Vagina (tissue), 2 donors: Measurements from ENCODE around the gene SCLT1. TPM values are rescaled to one million over a fixed set of nuclear protein-coding genes. Genes with fewer than 3 reads are reported as not detected.

Experiments
- DNase-seq, 2 donors: peaks; one replicate each; pipeline ENCODE4 v3.0.0-alpha.2; 2017; ENCODE audit errors: extremely low spot score in 2 of 2
- H3K27ac ChIP-seq: fragments of 200-600 bp; sonication (generic); one replicate; pipeline ENCODE4 v1.5.1; 2019
- H3K27me3 ChIP-seq: fragments of 200-600 bp; sonication (generic); one replicate; pipeline ENCODE4 v1.5.1; 2019
- H3K36me3 ChIP-seq, 2 donors: fragments of 200-600 bp; sonication (generic); one replicate each; pipeline ENCODE4 v1.5.1; 2017 to 2019
- H3K4me1 ChIP-seq: fragments of 200-600 bp; sonication (generic); one replicate; pipeline ENCODE4 v1.5.1; 2019
- H3K4me3 ChIP-seq, 2 donors: fragments of 200-600 bp; sonication (generic); 1 replicate in 1 of 2; 2 replicates in 1 of 2; pipeline ENCODE4 v1.5.1; 2016 to 2019
- H3K9me3 ChIP-seq: fragments of 200-600 bp; sonication (generic); one replicate; pipeline ENCODE4 v1.5.1; 2019
- CTCF ChIP-seq, 3 experiments: fragments of 450-650 bp in 2 of 3; fragments of 200-600 bp in 1 of 3; sonication (generic) in 1 of 3; IDR thresholded peaks; one replicate each; pipeline ENCODE4 v1.5.1; 2017 to 2019; ENCODE audit warnings: antibody characterized with exemption in 3 of 3, mild to moderate bottlenecking in 2 of 3, moderate library complexity in 2 of 3
- POLR2A ChIP-seq, 2 donors: fragments of 450-650 bp; IDR thresholded peaks; one replicate each; pipeline ENCODE4 v1.6.1; 2017; ENCODE audit warnings: antibody characterized with exemption in 2 of 2, mild to moderate bottlenecking in 2 of 2, moderate library complexity in 2 of 2
- POLR2AphosphoS5 ChIP-seq, 2 donors: sonication (generic); formaldehyde crosslinking; IDR thresholded peaks; one replicate each; pipeline ENCODE4 v1.9.0; 2017; ENCODE audit warnings: antibody characterized with exemption in 2 of 2, mild to moderate bottlenecking in 2 of 2, low read depth in 1 of 2; ENCODE audit not compliant: insufficient read depth in 1 of 2
- intact Hi-C: fragments of 100-400 bp; cut with DNase I; formaldehyde crosslinking; loops from one replicate; pipeline ENCODE4 v1.15.1; 2023
- total RNA-seq: library from RNA; depleted of rRNA; stranded (reverse); fragments of >200 nt; gene quantifications from one replicate; pipeline ENCODE4 v1.2.3, GENCODE V29; 2016

SCLT1 gene
- total RNA-seq, 1 donor from 2014 or later, result 18.9 TPM

DNA sequence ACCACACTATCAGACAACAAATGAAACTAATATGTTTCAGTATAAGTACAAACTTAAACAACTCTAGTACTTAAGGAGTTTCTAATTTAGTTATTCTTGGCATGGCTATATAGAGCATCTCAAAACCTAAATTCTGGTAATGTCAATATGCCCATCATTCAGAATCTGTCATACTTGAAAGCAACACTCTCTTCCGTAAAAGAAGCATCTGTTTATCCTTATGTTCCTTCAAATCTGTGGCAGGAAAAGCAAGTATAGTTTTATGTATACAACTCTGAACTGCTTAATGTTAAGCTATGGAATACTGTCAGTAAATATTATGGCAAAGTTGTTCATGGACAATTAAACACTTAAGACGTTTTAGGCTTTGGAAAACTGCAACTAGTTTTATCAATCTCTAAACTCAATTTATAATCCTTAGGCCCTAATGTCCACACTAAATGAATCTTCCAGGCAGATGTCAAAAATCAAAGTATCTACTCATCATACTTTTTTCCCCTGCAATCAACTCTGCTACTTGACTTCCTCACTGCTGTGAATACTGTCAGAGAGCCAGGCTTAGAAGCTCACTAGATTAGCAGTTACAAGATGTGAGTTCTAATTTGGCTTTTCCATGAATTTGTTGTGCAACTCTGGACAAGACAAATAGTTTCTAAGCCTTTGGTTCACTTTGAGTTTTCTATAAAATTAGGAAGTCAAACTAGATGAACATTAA, 109.4 kb downstream of the SCLT1 start:
- TF ChIP-seq CTCF (IDR thresholded peaks at IDR 0.05) (no peak), POLR2A (IDR thresholded peaks at IDR 0.05) (no peak), POLR2AphosphoS5 (IDR thresholded peaks at IDR 0.05; ENCODE audit: insufficient read depth in 1 of 2, low read depth in 1 of 2) (no peak)
- intact Hi-C loops, result no loop called here

GRCh38 chr4:128981377-128981776, 112.0 kb downstream of the SCLT1 start:
- no peak for TF ChIP-seq CTCF (IDR thresholded peaks at IDR 0.05)
- Histone ChIP-seq H3K36me3 (peaks cover 0 to 6% of the 10 kb centered on the region in 2 donors), H3K9me3 (no peaks in the 10 kb centered on the region), H3K4me3 (no peak overlapping the region), H3K27ac (no peak overlapping the region), H3K27me3 (no peaks in the 10 kb centered on the region), H3K4me1 (no peaks in the 10 kb centered on the region)
- intact Hi-C loops, result no loop called here
- no peak for DNase-seq

More for the DNA sequence above, 109.4 kb downstream of the SCLT1 start:
- H3K27me3 ChIP-seq, result no peaks in the 10 kb centered on the region
- peaks cover 0 to 15% of the 10 kb centered on the region in 2 donors for H3K36me3 ChIP-seq
- no peak overlapping the region for H3K4me3 ChIP-seq
- DNase-seq, result no peak
- H3K4me1 ChIP-seq, result no peaks in the 10 kb centered on the region
- H3K27ac ChIP-seq, result no peak overlapping the region
- H3K9me3 ChIP-seq, result no peaks in the 10 kb centered on the region

DNA sequence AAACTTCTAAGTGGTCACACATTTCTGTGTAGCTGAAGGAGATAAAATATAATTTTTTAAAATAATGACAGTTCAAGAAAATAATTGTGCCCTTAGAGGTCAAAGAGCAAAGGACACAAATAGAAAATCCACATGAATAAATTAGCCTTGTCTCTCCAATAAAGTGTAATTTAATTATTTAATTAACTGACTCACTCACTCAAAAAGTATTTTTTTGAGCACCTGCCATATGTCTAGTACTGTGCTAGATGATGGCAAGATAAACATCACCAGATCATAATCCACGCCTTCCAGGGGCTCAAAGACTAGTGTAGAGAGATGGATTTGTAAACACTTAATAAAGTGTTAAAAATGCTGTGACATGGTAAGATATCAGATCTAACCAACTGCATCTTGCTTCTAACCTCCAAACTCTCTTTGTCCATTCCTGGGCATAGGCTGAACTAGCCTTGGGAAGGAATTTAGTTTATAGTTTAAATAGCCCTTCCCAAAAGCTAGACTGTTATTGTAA, 112.5 kb downstream of the SCLT1 start:
- Histone ChIP-seq H3K9me3 (no peaks in the 10 kb centered on the region), H3K27me3 (no peaks in the 10 kb centered on the region), H3K27ac (no peak overlapping the region), H3K4me1 (no peaks in the 10 kb centered on the region), H3K4me3 (no peak overlapping the region), H3K36me3 (peaks cover 0 to under 1% of the 10 kb centered on the region in 2 donors)
- no peak for DNase-seq
- intact Hi-C loops, result no loop called here
- TF ChIP-seq POLR2AphosphoS5 (IDR thresholded peaks at IDR 0.05; ENCODE audit: insufficient read depth in 1 of 2, low read depth in 1 of 2), result no peak
- TF ChIP-seq POLR2A (IDR thresholded peaks at IDR 0.05), result no peak
- TF ChIP-seq CTCF (IDR thresholded peaks at IDR 0.05), result no peak

- Histone ChIP-seq H3K27ac (no peak overlapping the region), H3K27me3 (no peaks in the 10 kb centered on the region), H3K36me3 (no peaks in the 10 kb centered on the region), H3K4me1 (no peaks in the 10 kb centered on the region), H3K9me3 (no peaks in the 10 kb centered on the region), H3K4me3 (no peak overlapping the region)
- DNase-seq, result no peak
- intact Hi-C loops, result no loop called here
- TF ChIP-seq POLR2AphosphoS5 (IDR thresholded peaks at IDR 0.05; ENCODE audit: insufficient read depth in 1 of 2, low read depth in 1 of 2) (no peak), POLR2A (IDR thresholded peaks at IDR 0.05) (no peak)
These were observed 113.4 kb downstream of the SCLT1 start for GRCh38 chr4:128979934-128980333.

DNA sequence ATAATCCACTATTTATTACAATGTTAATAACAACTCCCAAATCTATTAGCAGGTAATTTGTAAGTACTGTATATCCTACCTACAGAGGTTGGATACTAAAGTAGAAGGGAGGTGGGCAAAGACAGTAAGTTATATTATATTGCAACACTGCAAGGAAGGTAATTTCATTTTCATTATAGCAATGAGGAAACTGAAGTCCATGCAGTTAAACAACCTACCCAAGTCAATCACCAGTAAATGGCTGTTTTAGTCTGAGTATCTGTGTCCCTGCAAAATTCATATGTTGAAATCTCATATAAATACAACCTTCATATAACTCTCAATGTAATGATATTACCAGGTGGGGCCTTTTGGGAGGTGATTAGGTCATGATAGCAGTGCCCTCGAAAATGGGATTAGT, 114.4 kb downstream of the SCLT1 start:
- no peak for DNase-seq
- intact Hi-C loops, result no loop called here
- TF ChIP-seq POLR2AphosphoS5 (IDR thresholded peaks at IDR 0.05; ENCODE audit: insufficient read depth in 1 of 2, low read depth in 1 of 2) (no peak), POLR2A (IDR thresholded peaks at IDR 0.05) (no peak), CTCF (IDR thresholded peaks at IDR 0.05) (no peak)
- H3K27me3 ChIP-seq, result no peaks in the 10 kb centered on the region
- H3K36me3 ChIP-seq, result no peaks in the 10 kb centered on the region
- no peak overlapping the region for H3K27ac ChIP-seq
- no peaks in the 10 kb centered on the region for H3K9me3 ChIP-seq
- H3K4me1 ChIP-seq, result no peaks in the 10 kb centered on the region
- H3K4me3 ChIP-seq, result no peak overlapping the region
